Lower leg skin (tissue), 4 donors: ENCODE data around the gene FCGR3A. TPM values are rescaled to one million over a fixed set of nuclear protein-coding genes. Genes with fewer than 3 reads are reported as not detected.

Source experiments
- DNase-seq, 2 donors: peaks; one replicate each; pipeline ENCODE4 v3.0.0-alpha.2; 2019; ENCODE audit warnings: low spot score in 2 of 2
- H3K4me3 ChIP-seq: fragments of 200-600 bp; sonication (generic); 2 replicates; pipeline ENCODE4 v1.5.1; 2017; ENCODE audit warnings: mild to moderate bottlenecking, low read depth; ENCODE audit not compliant: poor library complexity, severe bottlenecking
- POLR2A ChIP-seq, 2 donors: fragments of 450-650 bp; IDR thresholded peaks; one replicate each; pipeline ENCODE4 v1.6.1; 2016 to 2017; ENCODE audit warnings: antibody characterized with exemption in 2 of 2, mild to moderate bottlenecking in 1 of 2, moderate library complexity in 1 of 2
- WGBS, 2 donors: methylation state at CpG; one replicate each; pipeline ENCODE4 v1.1.5; 2018; 5-methylcytosine and 5-hydroxymethylcytosine counted together
- intact Hi-C: fragments of 100-400 bp; cut with DNase I; formaldehyde crosslinking; loops from one replicate; pipeline ENCODE4 v1.15.0; 2023; ENCODE audit warnings: low total_unique reads
- total RNA-seq, 4 donors: library from RNA; depleted of rRNA; stranded (reverse); fragments of >200 nt; gene quantifications; one replicate each; pipeline ENCODE4 v1.1.0, GENCODE V29; 2016
- TF ChIP-seq, protein P1 (sequence below), 3 donors: fragments of 450-650 bp; IDR thresholded peaks; one replicate each; pipeline ENCODE4 v1.5.1; 2016; ENCODE audit warnings: antibody characterized with exemption in 3 of 3, mild to moderate bottlenecking in 3 of 3, moderate library complexity in 2 of 3

The FCGR3A gene
- total RNA-seq, 4 donors from 2014 or later = 1.9 to 8.6 (median 3.5) TPM

DNA sequence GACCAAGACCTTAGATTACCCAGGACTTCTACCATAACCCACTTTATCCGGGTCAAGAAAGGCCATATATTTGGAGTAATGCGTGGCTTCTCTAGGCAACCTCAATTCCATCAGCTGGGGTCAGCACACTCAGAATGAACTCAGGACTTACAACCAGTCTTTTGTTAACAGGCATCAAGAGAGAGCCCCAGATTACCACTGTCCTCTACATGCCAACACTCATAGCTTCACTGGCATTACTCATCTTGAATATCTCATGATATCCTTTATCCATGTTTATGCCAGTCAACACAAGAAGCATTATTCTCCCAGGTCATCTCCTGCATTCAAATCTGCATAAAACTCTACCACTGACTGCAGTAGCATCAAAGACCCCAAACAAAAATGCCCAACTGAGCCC lies 51.0 kb downstream of the FCGR3A start:
- TF ChIP-seq POLR2A (IDR thresholded peaks at IDR 0.05) = no peak
- TF ChIP-seq, protein P1, sequence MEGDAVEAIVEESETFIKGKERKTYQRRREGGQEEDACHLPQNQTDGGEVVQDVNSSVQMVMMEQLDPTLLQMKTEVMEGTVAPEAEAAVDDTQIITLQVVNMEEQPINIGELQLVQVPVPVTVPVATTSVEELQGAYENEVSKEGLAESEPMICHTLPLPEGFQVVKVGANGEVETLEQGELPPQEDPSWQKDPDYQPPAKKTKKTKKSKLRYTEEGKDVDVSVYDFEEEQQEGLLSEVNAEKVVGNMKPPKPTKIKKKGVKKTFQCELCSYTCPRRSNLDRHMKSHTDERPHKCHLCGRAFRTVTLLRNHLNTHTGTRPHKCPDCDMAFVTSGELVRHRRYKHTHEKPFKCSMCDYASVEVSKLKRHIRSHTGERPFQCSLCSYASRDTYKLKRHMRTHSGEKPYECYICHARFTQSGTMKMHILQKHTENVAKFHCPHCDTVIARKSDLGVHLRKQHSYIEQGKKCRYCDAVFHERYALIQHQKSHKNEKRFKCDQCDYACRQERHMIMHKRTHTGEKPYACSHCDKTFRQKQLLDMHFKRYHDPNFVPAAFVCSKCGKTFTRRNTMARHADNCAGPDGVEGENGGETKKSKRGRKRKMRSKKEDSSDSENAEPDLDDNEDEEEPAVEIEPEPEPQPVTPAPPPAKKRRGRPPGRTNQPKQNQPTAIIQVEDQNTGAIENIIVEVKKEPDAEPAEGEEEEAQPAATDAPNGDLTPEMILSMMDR (IDR thresholded peaks at IDR 0.05) = no peak
- H3K4me3 ChIP-seq = no peak overlapping the region
- 88 to 93% methylated on average over 2 of the region's 2 CpGs for WGBS, 2 donors
- intact Hi-C loops = no loop called here
- no peak for DNase-seq

DNA sequence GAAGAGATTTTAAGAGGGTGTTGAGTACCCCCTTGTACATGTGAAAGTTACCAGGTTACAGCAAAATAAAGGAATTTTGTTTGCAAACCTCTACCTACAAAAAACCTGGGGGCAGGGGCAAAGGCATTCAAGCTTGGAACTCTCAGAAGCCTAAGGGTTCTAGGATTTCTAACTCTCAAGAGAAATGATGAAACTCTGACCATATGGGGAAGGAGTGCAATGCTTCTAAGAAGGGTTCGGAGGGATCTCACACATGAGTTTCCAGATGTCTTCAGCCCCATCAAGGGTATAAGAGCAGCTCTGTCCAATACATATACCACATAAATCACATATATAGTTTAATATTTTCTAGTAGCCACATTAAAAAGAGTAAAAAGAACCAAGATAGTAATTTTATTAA lies 51.7 kb downstream of the FCGR3A start:
- intact Hi-C loops = no loop called here
- TF ChIP-seq POLR2A (IDR thresholded peaks at IDR 0.05) = no peak
- TF ChIP-seq, protein P1 (IDR thresholded peaks at IDR 0.05) = no peak
- 78 to 83% methylated on average over 1 of the region's 1 CpG for WGBS, 2 donors
- no peak overlapping the region for H3K4me3 ChIP-seq
- no peak for DNase-seq

DNA sequence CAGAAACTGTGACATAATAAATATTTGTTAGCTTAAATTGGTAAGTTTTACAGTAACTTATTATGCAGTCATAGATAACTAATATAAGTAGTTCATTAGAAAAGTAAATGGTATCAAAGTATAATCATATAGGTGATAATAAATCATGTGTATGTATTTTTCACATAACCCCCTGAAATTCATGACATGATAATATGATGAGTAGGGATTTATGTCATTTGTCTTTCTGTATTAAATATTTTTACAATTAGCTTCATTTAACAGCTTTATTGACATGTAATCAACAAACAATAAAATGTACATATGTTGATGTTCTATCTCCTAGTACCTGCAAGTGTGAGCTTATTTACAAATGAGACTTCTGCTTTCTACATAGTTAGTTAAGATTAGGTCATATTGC lies 54.1 kb downstream of the FCGR3A start:
- intact Hi-C loops = no loop called here
- TF ChIP-seq, protein P1 (IDR thresholded peaks at IDR 0.05) = no peak
- TF ChIP-seq POLR2A (IDR thresholded peaks at IDR 0.05) = no peak
- no peak for DNase-seq
- H3K4me3 ChIP-seq = no peak overlapping the region

DNA sequence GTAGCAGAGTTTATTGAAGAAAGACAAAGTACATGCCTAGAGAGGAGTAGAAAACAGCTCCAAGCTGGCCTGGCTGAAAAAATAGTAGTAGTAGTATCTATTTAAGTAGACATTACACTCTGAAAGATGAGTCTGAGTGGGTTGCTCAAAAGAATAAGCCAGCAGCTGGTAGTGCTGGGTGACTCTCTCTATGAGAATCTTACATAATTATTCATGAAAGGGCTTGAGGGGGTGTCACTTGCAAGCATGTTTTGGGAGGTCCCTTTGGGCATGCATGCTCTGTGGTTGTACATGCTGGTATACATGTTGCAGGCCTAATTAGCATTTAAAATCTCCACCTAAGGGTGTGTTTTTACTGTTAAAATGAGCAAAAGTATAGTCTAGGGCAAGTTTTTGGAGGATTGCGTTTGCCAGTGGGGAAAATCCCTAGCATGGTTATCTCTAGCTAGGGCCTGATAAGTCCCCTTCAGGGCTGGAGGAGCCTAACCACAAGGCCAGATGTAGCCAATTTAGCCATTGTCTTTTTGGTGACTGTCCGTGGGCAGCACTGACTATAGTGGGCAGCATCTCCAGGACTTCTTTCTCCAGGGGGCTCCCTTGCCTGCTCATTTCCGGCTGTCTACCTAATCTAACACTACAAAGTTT lies 55.4 kb downstream of the FCGR3A start:
- no peak for DNase-seq
- no peak overlapping the region for H3K4me3 ChIP-seq
- intact Hi-C loops = no loop called here
- TF ChIP-seq, protein P1 (IDR thresholded peaks at IDR 0.05) = no peak
- no peak for TF ChIP-seq POLR2A (IDR thresholded peaks at IDR 0.05)
- 51 to 52% methylated on average over 3 of the region's 3 CpGs for WGBS, 2 donors

DNA sequence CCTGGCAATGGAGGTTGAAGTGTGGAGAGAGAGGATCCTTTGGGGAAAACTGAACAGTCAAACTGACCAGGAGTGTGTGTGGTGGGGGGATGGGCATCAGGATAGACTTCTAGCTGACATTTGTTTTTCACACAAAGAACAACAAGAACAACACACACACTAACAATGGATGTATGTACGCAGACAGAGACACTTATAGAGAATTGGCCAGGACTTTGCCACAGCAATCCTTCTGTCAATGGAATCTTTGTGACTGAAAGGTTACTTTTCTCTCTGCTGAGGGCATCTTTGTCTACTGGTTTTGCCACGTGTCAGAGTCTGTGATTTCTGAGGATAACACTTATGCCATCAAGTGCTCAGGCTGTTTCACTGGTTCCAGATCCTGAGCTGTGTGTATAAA lies 56.8 kb downstream of the FCGR3A start:
- intact Hi-C loops = no loop called here
- TF ChIP-seq POLR2A (IDR thresholded peaks at IDR 0.05) = no peak
- TF ChIP-seq, protein P1 (IDR thresholded peaks at IDR 0.05) = no peak
- 73 to 80% methylated on average over 2 of the region's 2 CpGs for WGBS, 2 donors
- H3K4me3 ChIP-seq = no peak overlapping the region
- DNase-seq = no peak

Other genes starting within 250 kb of the FCGR3A start
- gene MPZ, start 239.8 kb downstream of the FCGR3A start, total RNA-seq = 1 to 10 TPM in 3 of 4 donors, under 1 TPM in 1; 0.84 to 8.7 (median 4.5) TPM
- 100 to 1,000 TPM in 1 of 4 donors, 10 to 100 TPM in 3; 20.6 to 107 (median 52.2) TPM for gene SDHC, start 235.4 kb downstream of the FCGR3A start, total RNA-seq
- gene CFAP126, start 181.9 kb downstream of the FCGR3A start, total RNA-seq = not detected
- 10 to 100 TPM in 1 of 4 donors, 1 to 10 TPM in 3; 5.7 to 14.2 (median 8.4) TPM for gene FCGR2A, start 44.4 kb downstream of the FCGR3A start, total RNA-seq
- gene HSPA6, start 25.3 kb downstream of the FCGR3A start, total RNA-seq = 1 to 10 TPM; 2.0 to 5.0 (median 4.5) TPM
- gene FCGR3B, start 81.4 kb upstream of the FCGR3A start, total RNA-seq = 1 to 10 TPM; 1.1 to 7.8 (median 2.4) TPM
- 10 to 100 TPM in 1 of 4 donors, 1 to 10 TPM in 3; 6.0 to 10.0 (median 8.3) TPM for gene FCGR2B, start 113.3 kb upstream of the FCGR3A start, total RNA-seq
- gene FCRLA, start 157.4 kb upstream of the FCGR3A start, total RNA-seq = 1 to 10 TPM in 2 of 4 donors, under 1 TPM in 1, not detected in 1; 0.19 to 2.2 (median 2.0) TPM
- gene FCRLB, start 171.7 kb upstream of the FCGR3A start, total RNA-seq = 1 to 10 TPM in 2 of 4 donors, under 1 TPM in 2; 0.38 to 1.6 (median 1.1) TPM
- 10 to 100 TPM; 10.2 to 24.5 (median 18.8) TPM for gene DUSP12, start 200.0 kb upstream of the FCGR3A start, total RNA-seq
- 10 to 100 TPM; 28.7 to 33.5 (median 31.2) TPM for gene ATF6, start 216.5 kb upstream of the FCGR3A start, total RNA-seq